Measurements from ENCODE around the gene MYBBP1A.

Gene MYBBP1A

GRCh38 chr17:4537451-4538235 is 17.5 kb downstream of the MYBBP1A start:
- TF ChIP-seq, protein P1, sequence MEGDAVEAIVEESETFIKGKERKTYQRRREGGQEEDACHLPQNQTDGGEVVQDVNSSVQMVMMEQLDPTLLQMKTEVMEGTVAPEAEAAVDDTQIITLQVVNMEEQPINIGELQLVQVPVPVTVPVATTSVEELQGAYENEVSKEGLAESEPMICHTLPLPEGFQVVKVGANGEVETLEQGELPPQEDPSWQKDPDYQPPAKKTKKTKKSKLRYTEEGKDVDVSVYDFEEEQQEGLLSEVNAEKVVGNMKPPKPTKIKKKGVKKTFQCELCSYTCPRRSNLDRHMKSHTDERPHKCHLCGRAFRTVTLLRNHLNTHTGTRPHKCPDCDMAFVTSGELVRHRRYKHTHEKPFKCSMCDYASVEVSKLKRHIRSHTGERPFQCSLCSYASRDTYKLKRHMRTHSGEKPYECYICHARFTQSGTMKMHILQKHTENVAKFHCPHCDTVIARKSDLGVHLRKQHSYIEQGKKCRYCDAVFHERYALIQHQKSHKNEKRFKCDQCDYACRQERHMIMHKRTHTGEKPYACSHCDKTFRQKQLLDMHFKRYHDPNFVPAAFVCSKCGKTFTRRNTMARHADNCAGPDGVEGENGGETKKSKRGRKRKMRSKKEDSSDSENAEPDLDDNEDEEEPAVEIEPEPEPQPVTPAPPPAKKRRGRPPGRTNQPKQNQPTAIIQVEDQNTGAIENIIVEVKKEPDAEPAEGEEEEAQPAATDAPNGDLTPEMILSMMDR (IDR thresholded peaks at IDR 0.05; ENCODE audit: extremely low read depth, insufficient read depth, missing control alignments) = no peak
- in situ Hi-C loops (cut with MboI; ENCODE audit: low pct_unique_long_range_greater_than_20kb, low sequenced_read_pairs, unreplicated experiment) = no loop called here

GRCh38 chr17:4536742-4537411 is 18.3 kb downstream of the MYBBP1A start:
- DNase-seq (ENCODE audit: low spot score) = no peak
- in situ Hi-C loops (cut with MboI; ENCODE audit: low pct_unique_long_range_greater_than_20kb, low sequenced_read_pairs, unreplicated experiment) = no loop called here
- TF ChIP-seq, protein P1 (IDR thresholded peaks at IDR 0.05; ENCODE audit: extremely low read depth, insufficient read depth, missing control alignments) = no peak

More at GRCh38 chr17:4537451-4538235, 17.5 kb downstream of the MYBBP1A start:
- no peak for DNase-seq (ENCODE audit: low spot score)

- TF ChIP-seq, protein P1 (IDR thresholded peaks at IDR 0.05; ENCODE audit: extremely low read depth, insufficient read depth, missing control alignments) = no peak
- no peak for DNase-seq (ENCODE audit: low spot score)
- in situ Hi-C loops (cut with MboI; ENCODE audit: low pct_unique_long_range_greater_than_20kb, low sequenced_read_pairs, unreplicated experiment) = no loop called here
These were observed 18.9 kb downstream of the MYBBP1A start for GRCh38 chr17:4536259-4536741.

DNA sequence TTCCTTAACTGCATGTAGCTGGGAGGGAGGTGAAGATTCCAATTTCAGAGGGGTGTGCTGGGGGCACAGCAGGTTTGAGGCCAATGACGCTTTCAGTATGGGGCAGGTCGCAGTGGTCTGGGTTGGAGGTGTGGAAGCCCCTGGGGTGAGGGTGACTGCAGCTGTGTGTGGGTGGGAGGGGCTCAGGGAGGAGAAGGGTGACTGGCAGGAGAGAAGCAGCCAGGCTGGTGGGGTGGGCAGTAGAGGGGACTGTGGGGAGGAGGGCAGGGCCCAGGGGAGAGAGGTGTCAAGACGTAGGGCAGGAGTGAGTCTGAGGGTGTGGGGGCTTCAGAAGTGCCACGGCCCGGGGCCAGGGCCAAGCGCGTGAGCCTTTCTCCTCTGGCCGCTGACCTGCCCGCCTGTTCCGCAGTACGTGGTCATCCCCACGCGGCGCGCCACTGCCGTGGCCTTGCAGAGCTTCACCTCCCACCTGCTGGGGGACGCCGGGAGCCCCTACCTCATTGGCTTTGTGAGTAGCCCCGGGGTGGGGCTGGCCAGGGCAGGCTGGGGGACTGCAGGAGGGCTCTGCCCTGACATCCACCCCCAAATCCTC is 19.4 kb downstream of the MYBBP1A start:
- no peak for DNase-seq (ENCODE audit: low spot score)
- TF ChIP-seq, protein P1 (IDR thresholded peaks at IDR 0.05; ENCODE audit: extremely low read depth, insufficient read depth, missing control alignments) = no peak
- in situ Hi-C loops (cut with MboI; ENCODE audit: low pct_unique_long_range_greater_than_20kb, low sequenced_read_pairs, unreplicated experiment) = no loop called here

DNA sequence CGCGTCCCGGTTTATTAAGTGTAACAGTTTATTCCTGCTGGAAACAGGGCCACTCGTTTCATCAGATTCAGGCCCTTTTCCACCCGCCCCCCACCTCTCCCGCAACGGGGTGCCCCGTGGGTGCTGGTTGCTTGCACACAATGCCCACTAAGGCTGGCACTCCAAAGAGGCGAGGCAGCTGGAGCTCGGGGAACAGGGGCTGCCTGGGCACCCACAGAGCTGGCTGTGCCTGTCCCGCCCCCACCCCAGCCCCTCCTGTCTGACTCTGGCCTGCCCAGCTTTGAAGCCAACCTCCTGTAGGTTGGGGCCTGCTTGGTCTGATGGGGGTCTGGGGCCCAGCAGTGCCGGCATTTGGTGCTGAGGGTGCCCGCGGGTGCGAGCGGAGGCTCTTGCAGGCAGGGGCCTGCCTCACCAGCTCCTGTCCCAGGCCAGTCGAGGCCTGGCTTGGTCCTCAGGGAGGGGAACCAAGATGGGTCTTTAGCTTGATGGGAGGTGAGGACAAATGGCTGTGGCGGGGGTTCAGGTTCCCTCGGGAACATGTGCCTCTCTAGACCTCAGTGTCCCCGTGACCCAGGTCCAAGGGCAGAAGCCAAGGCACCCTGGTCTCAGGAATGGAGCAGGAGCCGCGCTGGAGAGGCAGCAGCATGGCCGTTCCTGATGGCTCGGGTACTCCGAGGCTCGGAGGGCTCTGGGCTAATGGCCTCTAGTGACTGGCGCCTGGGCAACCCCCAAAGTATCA is 20.1 kb downstream of the MYBBP1A start:
- TF ChIP-seq, protein P1 (IDR thresholded peaks at IDR 0.05; ENCODE audit: extremely low read depth, insufficient read depth, missing control alignments) = no peak
- DNase-seq (ENCODE audit: low spot score) = no peak
- in situ Hi-C loops (cut with MboI; ENCODE audit: low pct_unique_long_range_greater_than_20kb, low sequenced_read_pairs, unreplicated experiment) = no loop called here

- TF ChIP-seq, protein P1 (IDR thresholded peaks at IDR 0.05; ENCODE audit: extremely low read depth, insufficient read depth, missing control alignments) = no peak
- no peak for DNase-seq (ENCODE audit: low spot score)
- in situ Hi-C loops (cut with MboI; ENCODE audit: low pct_unique_long_range_greater_than_20kb, low sequenced_read_pairs, unreplicated experiment) = no loop called here
These were observed 20.7 kb downstream of the MYBBP1A start for GRCh38 chr17:4534515-4534914.
